ENCODE measurements around the gene OSBPL9.

- TF ChIP-seq TAF1 (IDR thresholded peaks at IDR 0.05; ENCODE audit: borderline replicate concordance, low read depth, low read length), result no peak
- no peak for TF ChIP-seq POLR2A (IDR thresholded peaks at IDR 0.05; ENCODE audit: low read depth, low read length)
- no peak for TF ChIP-seq POLR2AphosphoS5 (IDR thresholded peaks at IDR 0.05; ENCODE audit: low read depth, low read length)
Measured at GRCh38 chr1:51618715-51619114, 1.8 kb downstream of the OSBPL9 start.

Measured in GM12892 (cell line).